Activated CD4-positive, CD25-positive, alpha-beta regulatory T cell treated with anti-CD3 and anti-CD28 coated beads, Interleukin-2, amount 50 U/mL, for 24 hours (primary cell): ENCODE results near the gene MMP23B.
"Not testable (repeated sequence)": the region's sequence is repeated elsewhere in the genome, so short reads cannot be mapped to it uniquely, and the experiment has no call there.

Experiments used
- ATAC-seq, 2 donors: fragments of 150-1000 bp; cut with Tn5 transposase; one replicate each; pipeline ENCODE4 v1.10.0; 2021; ENCODE audit warnings: mild to moderate bottlenecking in 1 of 2, moderate library complexity in 1 of 2

MMP23B gene

DNA sequence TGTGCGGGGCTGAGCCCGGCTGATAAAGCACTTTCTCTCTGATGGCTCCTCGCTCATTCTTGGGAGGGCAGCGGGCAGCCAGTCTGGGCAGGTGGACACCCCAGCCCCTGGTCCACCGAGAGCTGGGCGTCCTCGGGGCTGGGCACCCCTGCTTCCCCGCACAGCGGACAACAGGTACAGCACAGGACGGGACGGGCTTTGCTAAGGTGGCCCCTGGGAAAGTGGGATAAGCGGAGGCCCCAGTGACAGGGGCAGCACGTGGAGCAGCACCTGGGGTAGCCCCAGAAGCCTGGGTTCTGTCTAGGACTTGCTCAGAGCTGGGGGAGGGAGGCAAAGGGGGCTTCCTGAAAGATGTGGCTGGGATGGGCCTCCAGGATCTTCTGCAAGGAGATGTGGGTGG, 2.6 kb downstream of the MMP23B start:
- ATAC-seq: not testable (repeated sequence)

GRCh38 chr1:1636621-1637478, 4.9 kb downstream of the MMP23B start:
- not testable (repeated sequence) for ATAC-seq

GRCh38 chr1:1637479-1637875, 5.5 kb downstream of the MMP23B start:
- ATAC-seq: not testable (repeated sequence)

- not testable (repeated sequence) for ATAC-seq
Measured at GRCh38 chr1:1638528-1638927, 6.6 kb downstream of the MMP23B start.

GRCh38 chr1:1639368-1639767, 7.4 kb downstream of the MMP23B start:
- ATAC-seq: not testable (repeated sequence)

DNA sequence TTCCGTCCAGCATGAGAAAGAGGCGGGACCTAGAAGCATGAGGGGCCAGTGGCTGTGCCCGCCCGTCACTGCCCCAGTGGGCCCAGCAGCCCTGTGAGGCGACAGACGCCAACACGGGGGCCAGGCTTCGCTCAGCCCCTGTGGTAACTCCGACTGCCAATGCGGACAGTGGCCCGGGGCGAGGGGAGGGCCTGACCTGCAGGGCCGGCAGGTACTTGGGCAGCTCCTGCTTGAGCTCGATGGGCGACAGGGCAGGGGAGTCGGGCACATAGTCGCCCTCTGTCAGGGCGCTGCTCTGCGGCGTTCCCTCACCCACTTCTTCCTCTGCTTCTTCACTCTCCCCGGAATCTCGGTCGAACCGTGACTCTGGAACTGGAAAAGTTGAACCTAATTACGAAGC, 8.1 kb downstream of the MMP23B start:
- not testable (repeated sequence) for ATAC-seq

DNA sequence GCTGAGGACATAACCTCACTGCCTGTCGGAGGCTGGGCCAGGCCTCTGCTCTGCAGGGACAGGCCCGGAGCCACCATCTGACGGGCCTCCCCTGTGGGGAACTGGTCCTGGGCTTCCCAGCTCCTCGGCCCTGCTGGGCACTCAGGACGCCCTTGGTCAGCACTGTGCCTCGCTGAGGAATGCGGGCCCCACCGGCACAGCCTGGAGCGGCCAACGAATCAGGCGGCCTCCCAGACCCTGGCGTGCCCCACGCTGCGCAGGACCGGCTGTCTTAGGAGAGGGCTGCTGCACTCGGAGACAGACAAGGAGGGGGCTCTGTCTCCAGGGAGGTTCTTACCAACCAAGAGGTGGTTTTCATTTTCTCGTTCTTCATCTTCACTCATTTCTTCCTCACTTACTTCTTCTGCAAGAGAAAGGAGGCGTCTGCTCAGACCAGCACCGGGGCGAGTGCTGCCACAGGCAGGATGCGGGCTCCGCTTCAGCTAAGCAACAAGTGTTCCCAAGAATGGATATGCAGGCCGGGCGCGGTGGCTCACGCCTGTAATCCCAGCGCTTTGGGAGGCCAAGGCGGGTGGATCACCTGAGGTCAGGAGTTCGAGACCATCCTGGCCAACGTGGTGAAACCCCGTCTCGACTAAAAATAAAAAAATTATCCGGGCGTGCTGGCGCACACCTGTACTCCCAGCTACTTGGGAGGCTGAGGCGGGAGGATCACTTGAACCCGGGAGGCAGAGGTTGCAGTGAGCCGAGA, 8.9 kb downstream of the MMP23B start:
- ATAC-seq: not testable (repeated sequence)

- not testable (repeated sequence) for ATAC-seq
Measured at GRCh38 chr1:1646326-1646725, 14.4 kb downstream of the MMP23B start.

DNA sequence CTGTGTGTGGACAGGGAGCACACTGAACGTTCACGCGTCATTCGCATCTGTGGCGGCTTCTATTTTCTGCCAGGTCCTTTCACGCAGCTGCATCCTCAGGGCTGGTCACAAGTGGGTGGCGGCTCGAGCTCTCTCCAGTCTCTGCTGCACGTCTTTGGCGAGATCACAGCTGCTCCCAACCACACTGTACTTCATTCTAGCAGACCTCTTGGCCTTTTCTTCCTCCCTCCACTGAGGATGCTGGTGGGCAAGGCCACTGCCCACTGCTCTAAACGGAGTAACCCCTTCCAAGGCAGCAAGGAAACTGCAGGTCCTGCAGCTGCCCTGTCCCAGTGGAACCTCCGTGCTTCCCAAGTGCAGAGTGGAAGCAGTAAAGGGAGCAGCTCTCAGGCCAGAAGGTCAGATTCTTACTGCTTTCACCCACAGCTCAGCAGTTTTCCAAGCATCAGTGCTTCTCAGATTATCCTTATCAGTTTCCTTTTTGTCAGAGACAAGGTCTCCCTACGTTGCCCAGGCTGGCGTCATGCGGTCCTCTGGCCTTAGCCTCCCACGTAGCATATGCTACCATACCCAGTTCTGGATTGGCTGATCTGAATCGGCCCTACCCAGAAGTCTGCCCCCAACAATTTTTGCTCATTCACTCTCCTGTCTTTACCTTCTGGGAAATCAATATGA, 15.7 kb downstream of the MMP23B start:
- ATAC-seq: not testable (repeated sequence)

GRCh38 chr1:1648265-1648664, 16.3 kb downstream of the MMP23B start:
- not testable (repeated sequence) for ATAC-seq

DNA sequence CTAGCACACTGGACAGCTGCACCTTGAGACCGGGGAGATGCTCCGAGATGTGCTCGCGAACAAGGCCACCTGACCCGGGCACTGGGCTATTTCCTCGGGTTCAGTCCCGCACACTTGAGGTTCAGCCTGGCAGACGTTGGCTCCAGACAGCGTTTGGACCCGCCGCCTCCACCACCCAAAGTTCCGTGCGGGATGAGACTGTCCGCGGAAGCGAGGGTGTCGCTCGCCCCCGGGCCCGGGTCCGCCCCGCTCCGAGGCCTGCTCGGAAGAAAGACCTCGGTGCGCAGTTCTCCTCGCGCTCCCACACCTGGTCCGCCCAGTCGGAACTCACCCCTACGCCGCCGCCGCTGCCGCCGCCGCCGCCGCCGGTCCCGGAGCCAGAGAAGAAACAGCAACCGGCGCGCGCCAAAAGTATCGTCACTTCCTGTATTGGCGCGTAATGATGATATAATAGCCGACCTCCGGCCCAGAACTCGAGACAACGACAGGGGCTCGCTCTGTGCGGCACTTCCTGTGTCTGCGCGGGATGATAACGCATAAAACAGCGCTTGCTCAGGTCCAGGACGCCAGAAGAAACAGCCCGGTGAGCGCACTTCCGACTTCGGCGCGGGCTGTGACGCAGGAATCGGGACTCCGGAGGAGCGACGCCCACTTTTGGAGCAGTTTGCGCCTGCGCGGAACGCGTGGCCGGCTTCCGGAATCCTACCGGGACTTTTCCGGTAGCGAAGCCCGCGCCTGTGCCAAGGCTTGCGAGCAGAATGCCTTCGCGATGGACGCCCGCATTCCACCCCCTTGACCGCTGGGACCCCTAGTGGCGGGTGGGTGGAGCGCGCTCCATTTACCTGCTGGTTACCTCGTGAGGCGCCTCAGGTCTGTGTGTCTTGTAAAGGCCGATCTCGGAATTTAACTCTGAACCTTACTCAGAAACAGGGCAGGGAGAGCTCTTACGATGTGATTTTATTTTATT, 26.9 kb downstream of the MMP23B start, which contains the start of gene CDK11B:
CDK11B (minus strand) TSS at position 422 of the 967 bp plus-strand sequence. CDS start 1,519 bp downstream, outside the sequence.
- ATAC-seq: peak; percentile 99

GRCh38 chr1:1662392-1662791, 30.4 kb downstream of the MMP23B start:
- not testable (repeated sequence) for ATAC-seq

DNA sequence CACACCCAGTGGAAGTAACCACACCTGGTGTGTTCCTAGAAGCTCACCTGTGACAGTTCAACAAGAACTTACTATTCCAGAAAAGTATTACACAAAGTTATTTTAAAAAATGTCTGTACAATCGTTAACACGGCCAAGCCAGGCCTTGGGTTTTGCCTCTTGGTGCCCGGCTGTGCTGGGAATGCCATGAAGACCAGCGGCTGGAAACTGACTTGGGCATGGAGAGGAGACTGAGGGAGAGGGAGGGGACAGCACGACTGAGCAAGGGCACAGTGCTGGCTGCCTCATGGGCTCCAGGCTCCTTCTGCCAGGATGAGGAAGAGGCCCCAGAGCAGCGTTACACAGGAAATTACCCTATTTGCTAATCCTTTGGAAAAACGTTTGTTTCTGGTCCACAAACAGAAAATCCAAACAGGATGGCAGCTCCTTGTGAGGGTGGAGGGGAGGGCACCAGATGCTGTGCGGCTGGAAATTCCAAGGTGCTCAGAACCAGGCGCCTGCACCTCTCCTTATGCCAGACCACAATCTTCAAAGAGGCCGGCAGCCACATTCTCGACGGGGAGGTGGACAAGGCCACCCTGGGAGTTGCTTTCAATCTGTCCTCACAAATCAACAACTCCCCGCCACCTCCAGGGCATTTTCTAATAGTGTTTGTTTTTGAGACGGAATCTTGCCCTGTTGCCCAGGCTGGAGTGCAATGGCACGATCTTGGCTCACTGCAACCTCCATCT, 31.0 kb downstream of the MMP23B start:
- not testable (repeated sequence) for ATAC-seq

GRCh38 chr1:1664318-1664717, 32.3 kb downstream of the MMP23B start:
- ATAC-seq: not testable (repeated sequence)

DNA sequence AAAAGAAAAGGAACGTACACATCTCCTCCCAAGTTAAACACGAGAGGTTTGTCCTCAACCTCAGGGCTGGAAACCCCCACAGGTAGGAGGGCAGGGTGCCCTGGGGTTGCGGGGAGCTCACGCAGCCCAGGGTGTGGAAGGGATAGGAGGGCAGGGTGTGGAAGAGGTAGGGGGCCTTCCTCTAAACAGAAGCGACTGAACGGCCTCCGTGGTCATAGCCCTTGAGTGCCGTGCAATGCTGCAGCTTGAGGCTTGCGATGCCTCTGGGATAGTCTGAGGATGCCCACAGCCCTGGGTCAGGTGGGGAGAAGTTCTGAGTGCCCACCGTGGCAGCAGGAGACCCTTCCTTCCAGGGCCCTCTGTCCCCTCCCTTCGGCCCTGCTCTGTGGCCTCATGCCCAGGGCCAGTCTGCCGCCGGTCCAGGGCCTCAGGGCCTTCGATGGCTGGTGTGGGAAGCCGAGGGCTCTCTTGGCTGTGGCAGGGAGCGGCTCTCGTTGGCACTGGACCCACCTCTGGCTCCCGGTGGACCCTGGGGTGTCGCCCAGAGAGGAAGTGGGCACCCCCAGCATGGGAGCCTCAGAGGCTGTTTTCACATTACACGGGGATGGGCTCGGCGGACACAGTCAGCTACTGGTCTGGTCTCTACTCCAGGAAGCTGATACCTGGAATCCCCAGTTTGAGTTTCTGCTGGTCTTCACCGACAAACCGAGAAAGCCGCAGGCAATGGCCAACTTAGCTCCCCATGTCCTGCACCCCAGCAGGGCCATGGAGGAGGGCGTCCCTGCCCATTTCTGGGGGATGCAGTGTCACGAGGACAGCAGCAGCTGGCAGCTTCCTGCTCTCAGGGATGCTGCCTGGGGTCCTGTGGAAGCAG, 33.2 kb downstream of the MMP23B start:
- ATAC-seq: no peak

DNA sequence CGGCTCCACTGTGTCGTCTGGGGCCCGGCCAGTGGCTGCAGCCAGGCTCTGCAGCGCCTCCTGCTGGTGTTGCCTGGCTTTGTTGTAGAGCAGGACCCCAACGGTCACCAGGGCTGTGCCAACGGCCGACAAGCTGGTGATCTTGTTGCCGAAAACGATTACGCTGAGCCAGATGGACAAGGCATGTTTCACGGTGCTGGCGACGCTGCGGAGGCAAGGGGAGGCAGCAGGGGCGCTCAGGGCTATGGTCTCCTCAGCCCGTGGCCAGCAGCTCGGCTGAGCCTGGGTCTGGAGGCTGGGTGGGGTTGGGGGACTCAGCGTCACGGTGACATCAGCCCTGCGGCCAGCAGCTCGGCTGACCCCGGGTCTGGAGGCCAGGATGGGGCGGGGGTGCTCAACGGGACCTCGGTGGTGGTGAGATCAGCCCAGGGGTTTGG, 33.9 kb downstream of the MMP23B start:
- ATAC-seq: no peak

DNA sequence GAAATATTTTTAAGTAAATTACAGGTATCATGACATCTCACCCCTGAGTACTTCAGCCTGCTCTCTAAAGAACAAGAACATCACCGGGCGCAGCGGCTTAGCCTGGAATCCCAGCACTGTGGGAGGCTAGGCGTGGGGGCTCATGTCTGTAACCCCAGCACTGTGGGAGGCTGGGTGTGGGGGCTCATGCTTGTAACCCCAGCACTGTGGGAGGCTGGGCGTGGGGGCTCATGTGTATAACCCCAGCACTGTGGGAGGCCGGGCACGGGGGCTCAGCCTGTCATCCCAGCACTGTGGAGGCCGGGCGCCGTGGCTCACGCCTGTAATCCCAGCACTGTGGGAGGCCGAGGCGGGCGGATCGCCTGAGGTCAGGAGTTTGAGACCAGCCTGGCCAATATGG, 34.6 kb downstream of the MMP23B start:
- no peak for ATAC-seq

GRCh38 chr1:1669468-1670440, 37.8 kb downstream of the MMP23B start:
- no peak for ATAC-seq

GRCh38 chr1:1670866-1671265, 38.9 kb downstream of the MMP23B start:
- no peak for ATAC-seq
